HUES6 (cell line): ENCODE results near the gene LRRTM1.

Experiments
- H3K27ac ChIP-seq: 2 replicates; pipeline ENCODE4 v1.7.0; 2013; ENCODE audit warnings: low read depth, mild to moderate bottlenecking, low read length, inconsistent platforms
- H3K27me3 ChIP-seq: 2 replicates; pipeline ENCODE4 v1.6.1; 2013; ENCODE audit warnings: low read length; ENCODE audit not compliant: control insufficient read depth, insufficient read depth
- H3K36me3 ChIP-seq: 2 replicates; pipeline ENCODE4 v1.6.1; 2013; ENCODE audit warnings: low read length; ENCODE audit not compliant: control insufficient read depth, insufficient read depth
- H3K4me1 ChIP-seq: 2 replicates; pipeline ENCODE4 v1.6.1; 2013; ENCODE audit warnings: low read length; ENCODE audit not compliant: control insufficient read depth, insufficient read depth
- H3K4me3 ChIP-seq: 2 replicates; pipeline ENCODE4 v1.5.1; 2013; ENCODE audit warnings: low read depth, low read length
- H3K9ac ChIP-seq: one replicate; pipeline ENCODE4 v1.6.1; 2013; ENCODE audit warnings: mild to moderate bottlenecking, low read length
- H3K9me3 ChIP-seq: 2 replicates; pipeline ENCODE4 v1.6.1; 2013; ENCODE audit warnings: low read depth, low read length; ENCODE audit not compliant: control insufficient read depth, insufficient read depth

LRRTM1 gene

DNA sequence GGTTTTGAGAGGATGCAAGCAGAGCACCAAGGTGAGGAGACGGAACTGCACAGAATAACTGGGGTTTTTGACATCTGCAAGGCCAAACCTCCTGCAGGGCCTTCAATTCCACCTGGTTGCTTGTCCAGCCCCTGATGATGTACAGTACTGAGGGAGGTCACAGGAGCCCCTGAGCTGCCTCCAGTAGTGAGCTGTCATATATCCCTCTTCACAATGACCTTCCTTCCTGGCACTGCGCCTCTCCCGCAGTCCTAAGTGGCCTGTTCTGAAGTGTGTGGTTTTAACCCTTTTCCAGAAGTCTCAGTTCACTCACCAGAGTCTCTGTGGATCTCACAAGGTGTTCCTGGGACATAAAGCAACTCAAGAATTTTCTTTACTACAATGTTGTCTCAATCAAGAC is 45.3 kb downstream of the LRRTM1 start:
- Histone ChIP-seq H3K9me3 (no peaks in the 10 kb centered on the region), H3K36me3 (no peaks in the 10 kb centered on the region)

DNA sequence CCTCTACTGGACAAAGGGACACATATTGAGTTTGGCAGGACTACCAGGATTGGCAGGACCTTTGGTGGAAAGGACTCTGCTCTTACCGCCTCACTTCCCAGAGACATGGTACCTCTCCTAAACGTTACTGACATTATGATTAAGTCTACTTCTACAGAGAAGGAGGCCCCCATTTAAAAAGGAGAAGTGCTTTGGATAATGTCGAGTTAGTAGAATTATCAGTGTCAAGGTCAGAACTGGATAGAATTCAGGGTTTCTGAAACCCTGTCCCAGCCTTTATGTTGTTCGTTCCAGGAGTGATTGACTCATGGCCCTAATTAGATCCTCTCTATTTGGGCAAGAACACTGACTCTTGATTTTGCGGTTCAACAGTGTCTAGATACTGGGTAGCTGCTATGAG is 45.8 kb downstream of the LRRTM1 start:
- no peak overlapping the region for H3K27ac ChIP-seq
- H3K27me3 ChIP-seq = no peaks in the 10 kb centered on the region
- no peaks in the 10 kb centered on the region for H3K9me3 ChIP-seq
- no peak overlapping the region for H3K4me3 ChIP-seq
- H3K4me1 ChIP-seq = no peaks in the 10 kb centered on the region
- no peak overlapping the region for H3K9ac ChIP-seq
- H3K36me3 ChIP-seq = no peaks in the 10 kb centered on the region

More for the DNA sequence above, 45.3 kb downstream of the LRRTM1 start:
- no peaks in the 10 kb centered on the region for H3K4me1 ChIP-seq
- no peak overlapping the region for H3K27ac ChIP-seq
- no peaks in the 10 kb centered on the region for H3K27me3 ChIP-seq
- no peak overlapping the region for H3K9ac ChIP-seq
- no peak overlapping the region for H3K4me3 ChIP-seq

DNA sequence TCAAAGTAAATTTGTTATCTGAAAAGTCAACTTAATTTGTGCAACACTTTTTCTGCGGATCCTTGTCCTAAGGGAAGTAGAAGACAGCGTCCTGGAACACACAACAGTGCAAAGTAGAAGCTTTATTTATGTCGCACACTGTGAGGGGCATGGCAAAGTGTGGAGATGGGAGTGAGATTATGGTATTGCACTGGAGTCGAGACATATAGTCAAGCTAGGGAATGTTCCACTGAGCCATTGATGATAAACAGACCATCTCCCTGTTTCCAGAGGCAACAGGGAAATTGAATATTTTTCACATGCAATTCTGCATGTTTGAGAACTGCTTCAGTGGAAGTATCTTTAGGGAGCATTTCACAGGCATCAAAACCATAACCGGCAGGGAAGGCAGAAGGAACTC is 46.2 kb downstream of the LRRTM1 start:
- no peak overlapping the region for H3K4me3 ChIP-seq

DNA sequence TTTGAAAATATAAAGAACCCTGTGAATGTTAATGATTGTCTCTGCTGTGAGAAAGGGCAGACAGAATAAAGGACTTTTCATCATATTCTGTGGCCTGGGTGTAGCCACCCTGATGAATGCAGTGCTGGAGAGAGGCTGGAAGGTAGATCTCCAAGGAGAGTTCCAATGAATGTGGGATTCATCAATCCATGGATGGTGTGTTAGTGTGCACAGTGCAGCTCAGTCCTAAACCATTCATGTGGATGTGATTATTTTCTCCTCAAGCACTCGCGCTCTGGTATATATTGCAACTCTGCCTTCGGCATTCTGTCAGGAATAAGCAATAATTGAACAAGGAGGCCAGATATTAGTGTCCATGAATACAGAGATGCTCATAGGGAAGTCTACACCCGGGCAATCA is 47.1 kb downstream of the LRRTM1 start:
- H3K4me3 ChIP-seq = no peak overlapping the region
- no peaks in the 10 kb centered on the region for H3K36me3 ChIP-seq
- no peaks in the 10 kb centered on the region for H3K27me3 ChIP-seq
- no peak overlapping the region for H3K9ac ChIP-seq
- H3K4me1 ChIP-seq = no peaks in the 10 kb centered on the region
- no peak overlapping the region for H3K27ac ChIP-seq
- no peaks in the 10 kb centered on the region for H3K9me3 ChIP-seq

More for the DNA sequence above, 46.2 kb downstream of the LRRTM1 start:
- H3K4me1 ChIP-seq = no peaks in the 10 kb centered on the region
- H3K27me3 ChIP-seq = no peaks in the 10 kb centered on the region
- H3K9me3 ChIP-seq = no peaks in the 10 kb centered on the region
- no peaks in the 10 kb centered on the region for H3K36me3 ChIP-seq
- H3K27ac ChIP-seq = no peak overlapping the region
- no peak overlapping the region for H3K9ac ChIP-seq

DNA sequence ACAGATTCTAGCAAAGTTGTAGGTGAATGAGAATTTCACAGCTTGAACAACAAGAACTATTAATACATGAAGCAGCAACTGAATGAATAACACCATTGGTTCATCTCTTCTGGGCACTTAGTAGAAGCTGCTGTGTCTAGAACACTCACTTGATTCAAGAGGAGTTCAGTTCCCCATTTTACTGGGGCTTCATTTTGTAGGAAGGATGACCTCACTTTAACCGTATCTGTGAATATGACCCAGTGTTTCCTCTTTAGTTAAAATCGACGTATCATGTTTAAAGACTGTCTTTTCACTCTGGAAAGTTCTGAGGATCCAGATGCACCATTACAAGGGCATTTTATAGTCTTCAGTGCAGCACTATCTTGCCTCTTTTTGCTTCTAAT is 47.8 kb downstream of the LRRTM1 start:
- H3K9me3 ChIP-seq = no peaks in the 10 kb centered on the region
- no peak overlapping the region for H3K27ac ChIP-seq
- H3K4me1 ChIP-seq = no peaks in the 10 kb centered on the region
- H3K9ac ChIP-seq = no peak overlapping the region
- no peaks in the 10 kb centered on the region for H3K27me3 ChIP-seq
- H3K36me3 ChIP-seq = no peaks in the 10 kb centered on the region
- no peak overlapping the region for H3K4me3 ChIP-seq

DNA sequence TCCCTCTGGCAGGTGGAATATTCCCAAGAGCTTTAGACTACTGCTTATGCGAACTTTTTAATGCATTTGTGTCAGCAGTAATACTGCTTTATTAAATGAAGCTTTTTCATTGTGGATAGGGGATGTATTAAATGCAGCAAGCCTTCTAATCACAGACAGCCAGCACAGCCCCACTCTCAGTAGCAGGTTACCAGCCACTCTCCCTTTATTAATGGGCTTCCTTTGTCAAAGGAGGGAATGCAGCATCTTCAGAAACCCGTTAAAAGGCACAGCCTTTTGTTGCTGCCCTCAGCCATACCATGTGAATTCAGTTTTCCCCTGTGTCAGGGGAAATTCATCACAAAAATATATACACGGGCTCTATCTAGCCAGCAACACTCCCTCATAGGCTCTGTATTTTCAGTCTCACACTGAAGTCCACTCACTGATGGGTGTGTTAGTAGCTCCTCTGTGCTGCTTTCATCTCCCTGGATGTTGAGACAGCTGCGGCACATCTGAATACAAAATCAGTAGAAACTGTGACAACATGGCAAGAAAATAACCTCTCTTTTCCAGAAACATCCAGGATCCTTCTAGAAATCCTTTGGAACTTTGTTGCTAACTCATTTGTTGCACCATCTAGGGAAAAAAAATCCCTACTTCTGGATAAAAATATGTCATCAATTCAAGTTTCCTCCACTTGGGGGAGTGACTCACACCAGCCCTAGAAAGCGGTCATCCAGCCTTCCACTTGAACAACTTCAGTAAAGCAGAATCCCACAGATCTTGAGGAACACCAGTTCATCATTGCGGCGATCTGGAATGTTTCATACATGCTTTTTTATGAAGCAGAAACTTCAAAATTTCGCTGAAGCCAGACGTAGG is 48.4 kb downstream of the LRRTM1 start:
- Histone ChIP-seq H3K27me3 (no peaks in the 10 kb centered on the region), H3K9me3 (no peaks in the 10 kb centered on the region), H3K36me3 (no peaks in the 10 kb centered on the region), H3K27ac (no peak overlapping the region), H3K9ac (no peak overlapping the region), H3K4me1 (no peaks in the 10 kb centered on the region), H3K4me3 (no peak overlapping the region)

DNA sequence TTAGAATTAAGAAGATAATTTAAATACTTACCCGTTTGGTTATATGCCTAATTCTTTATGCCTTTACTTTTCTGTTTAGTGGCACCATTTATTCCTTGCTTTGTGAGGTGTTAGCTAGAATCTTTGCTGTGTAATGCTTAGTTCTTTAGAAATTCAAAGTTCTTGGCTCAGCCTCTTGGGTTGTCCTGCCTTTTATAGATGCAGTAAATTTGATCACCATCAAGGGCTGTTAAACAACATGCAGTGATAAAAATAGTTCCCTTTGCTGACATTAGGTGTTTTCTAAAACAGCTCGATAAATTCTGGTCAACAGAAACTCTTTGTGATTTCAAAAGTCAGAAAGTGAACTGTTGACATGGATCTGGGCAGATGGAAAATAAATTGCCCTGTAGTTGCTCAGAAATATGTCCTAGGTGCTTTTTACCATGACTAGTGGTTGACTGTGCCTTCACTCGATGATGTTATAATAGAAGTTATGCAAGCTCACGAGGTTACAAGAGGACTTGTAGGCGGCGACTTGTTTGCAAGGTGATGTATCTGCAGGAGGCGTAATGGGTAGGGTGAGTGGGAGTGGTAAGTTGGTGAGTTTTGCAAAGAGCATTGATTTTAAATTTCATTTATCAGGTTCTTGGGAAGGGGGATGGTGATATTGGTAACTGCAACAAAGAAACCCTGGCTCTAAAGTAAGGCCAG is 52.1 kb downstream of the LRRTM1 start:
- H3K9me3 ChIP-seq = no peaks in the 10 kb centered on the region
- H3K27me3 ChIP-seq = no peaks in the 10 kb centered on the region
- H3K4me1 ChIP-seq = peaks cover 7% of the 10 kb centered on the region; the same call in 1 of the 2 replicates
- H3K4me3 ChIP-seq = no peak overlapping the region
- no peaks in the 10 kb centered on the region for H3K36me3 ChIP-seq
- no peak overlapping the region for H3K9ac ChIP-seq
- H3K27ac ChIP-seq = no peak overlapping the region
